Measurements from ENCODE around the gene TAF9B.
"Not testable (repeated sequence)": the region's sequence is repeated elsewhere in the genome, so short reads cannot be mapped to it uniquely, and the experiment has no call there.

Gene TAF9B

DNA sequence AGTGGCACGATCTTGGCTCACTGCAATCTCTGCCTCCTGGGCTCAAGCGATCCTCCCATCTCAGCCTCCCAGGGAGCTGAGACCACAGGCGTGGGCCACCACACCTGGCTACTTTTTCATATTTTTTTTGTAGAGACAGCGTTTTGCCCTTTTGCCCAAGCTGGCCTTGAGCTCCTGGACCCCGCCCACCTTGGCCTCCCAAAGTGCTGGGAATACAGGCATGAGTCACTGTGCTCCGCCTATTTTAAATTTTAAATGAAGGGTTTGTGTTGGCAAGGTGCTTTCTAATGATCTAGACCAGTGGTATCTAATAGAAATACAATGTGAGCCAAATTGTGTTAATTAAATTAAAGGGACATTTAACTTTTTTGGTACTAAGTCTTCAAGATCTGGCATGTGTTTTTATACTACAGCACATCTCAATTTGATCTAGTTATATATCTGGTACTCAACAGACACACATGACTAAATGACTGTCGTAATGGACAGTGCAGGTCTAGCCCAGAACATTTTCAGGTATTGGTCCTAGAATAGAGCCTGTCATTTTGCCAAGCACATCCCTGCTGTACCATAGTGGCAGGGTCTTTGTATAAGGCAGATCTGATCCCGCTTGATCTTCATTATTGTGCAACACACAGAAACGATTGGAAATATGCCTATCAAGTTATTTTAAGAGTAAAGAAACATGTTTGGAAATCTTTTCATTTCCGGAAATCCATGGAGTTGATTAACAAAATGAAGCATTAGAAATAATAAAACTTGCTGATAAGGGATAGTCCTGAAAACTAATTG, 28.1 kb downstream of the TAF9B start:
- DNase-seq: no peak

DNA sequence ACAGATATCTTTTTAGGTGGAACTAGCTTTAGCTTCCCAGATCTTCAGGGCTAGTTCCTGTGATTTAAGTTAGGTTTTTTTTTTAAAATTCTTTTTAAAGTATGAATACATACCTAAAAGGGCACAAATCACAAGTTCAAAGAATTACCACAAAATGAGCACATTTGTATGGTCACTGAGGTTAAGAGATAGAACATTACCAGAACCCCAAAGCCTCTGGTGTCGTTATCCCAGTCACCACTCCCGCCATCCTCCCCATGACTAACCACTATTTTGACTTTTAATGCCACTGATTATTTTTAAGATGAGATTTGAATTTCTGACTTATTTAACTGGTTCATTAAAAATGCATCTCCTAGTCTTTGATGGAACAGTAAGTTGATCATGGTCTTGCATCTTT, 30.0 kb downstream of the TAF9B start:
- DNase-seq: no peak

GRCh38 chrX:78106651-78106986, 32.8 kb downstream of the TAF9B start:
- DNase-seq: no peak

- DNase-seq: no peak
Measured at GRCh38 chrX:78105944-78106650, 33.4 kb downstream of the TAF9B start.

- no peak for DNase-seq
Measured at GRCh38 chrX:78104447-78105176, 34.8 kb downstream of the TAF9B start.

- DNase-seq: peak; percentile 91
Measured at GRCh38 chrX:78103623-78104446, 35.6 kb downstream of the TAF9B start, which contains the start of gene PGK1. Gene PGK1 (plus strand): TSS chrX:78104248. CDS start chrX:78104341, 93 bp downstream.

GRCh38 chrX:78103001-78103622, 36.3 kb downstream of the TAF9B start:
- DNase-seq: no peak

- DNase-seq: no peak
Measured at GRCh38 chrX:78102091-78102490, 37.4 kb downstream of the TAF9B start.

DNA sequence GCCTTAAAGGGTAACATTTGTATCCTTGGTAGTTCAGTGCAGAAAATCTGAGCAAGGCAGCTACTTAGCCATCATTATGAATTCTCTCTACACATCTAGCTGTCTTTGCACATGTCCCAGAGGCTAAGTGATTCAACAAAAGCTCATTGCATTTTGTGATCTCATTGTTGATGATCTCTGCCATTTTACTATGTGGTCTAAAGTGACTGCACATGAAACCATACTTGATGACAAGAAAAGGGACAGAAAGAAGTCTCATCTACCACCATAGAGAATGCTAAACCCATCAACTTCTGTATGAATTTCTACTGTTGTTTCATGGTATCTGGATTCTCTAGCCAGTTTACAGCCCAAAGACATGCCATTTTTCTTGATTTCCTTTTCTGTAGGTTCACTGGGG, 41.3 kb downstream of the TAF9B start:
- no peak for DNase-seq

GRCh38 chrX:78092296-78092695, 47.2 kb downstream of the TAF9B start:
- DNase-seq: no peak

- DNase-seq: not testable (repeated sequence)
Measured at GRCh38 chrX:78081413-78081812, 58.0 kb downstream of the TAF9B start.
